DOHH2 (cell line): Measurements from ENCODE around the gene MYO9A.

Experiments used
- CTCF ChIP-seq: fragments of 200-600 bp; sonication (generic); IDR thresholded peaks from one replicate; pipeline ENCODE4 v1.5.1; 2014; ENCODE audit warnings: antibody characterized with exemption, mild to moderate bottlenecking, low read depth, low read length; ENCODE audit not compliant: poor library complexity, severe bottlenecking
- EZH2phosphoT487 ChIP-seq: fragments of 200-600 bp; sonication (generic); IDR thresholded peaks from 2 replicates; pipeline ENCODE4 v1.6.1; 2017; ENCODE audit warnings: borderline replicate concordance, mild to moderate bottlenecking, antibody characterized with exemption, low read length, moderate library complexity, mixed read lengths

- TF ChIP-seq CTCF (no peak), EZH2phosphoT487 (no peak)
These were observed 4.5 kb downstream of the MYO9A start for GRCh38 chr15:72113347-72114031.
